GM12878 (cell line): ENCODE results near the gene SPPL3. TPM values are rescaled to one million over a fixed set of nuclear protein-coding genes. Genes with fewer than 3 reads are reported as not detected.

Source experiments
- ATAC-seq: fragments of 200-7000 bp; cut with Tn5 transposase; 3 replicates; pipeline ENCODE4 v1.9.1; 2020; ENCODE audit warnings: mild to moderate bottlenecking, moderate library complexity
- BruUV-seq: library from RNA; stranded (reverse); fragments of 400-500 nt; replicated peaks from 2 replicates; lab custom pipeline; 2021; lab: Mats Ljungman, UMichigan
- CTCF ChIA-PET: fragments of 300-600 bp; sonication (Branson Sonifier 250); formaldehyde crosslinking; extraction: SDS; loops from one replicate; lab custom pipeline; 2021; ENCODE audit warnings: inconsistent platforms; lab: Yijun Ruan, JAX
- POLR2A ChIA-PET: fragments of 350-600 bp; formaldehyde crosslinking; extraction: SDS; loops from one replicate; lab custom pipeline; 2021; ENCODE audit warnings: inconsistent platforms; lab: Charles Lee
- RAD21 ChIA-PET: fragments of 300-600 bp; sonication (Branson Sonifier 250); formaldehyde crosslinking; loops from one replicate; lab custom pipeline; 2023; ENCODE audit warnings: antibody characterized with exemption; ENCODE audit not compliant: unreplicated experiment; lab: Charles Lee
- SMC1A ChIA-PET: fragments of 300-600 bp; sonication (Branson Sonifier 250); formaldehyde crosslinking; loops from one replicate; lab custom pipeline; 2023; ENCODE audit not compliant: unreplicated experiment, uncharacterized antibody; lab: Charles Lee
- DNase-seq: peaks from one replicate; pipeline ENCODE4 v3.0.0-alpha.2; 2011; ENCODE audit warnings: low read depth, low spot score
- FAIRE-seq: peaks from 3 replicates; lab custom pipeline; 2011; peaks lifted over from hg19 to GRCh38; lab: Jason Lieb, UNC
- H2AFZ ChIP-seq: 2 replicates; pipeline ENCODE4 v1.6.0; 2011; ENCODE audit warnings: low read depth, low read length, control low read depth; ENCODE audit not compliant: control insufficient read depth
- H3K27ac ChIP-seq: 2 replicates; pipeline ENCODE4 v1.5.1; 2011; ENCODE audit warnings: control low read depth; ENCODE audit not compliant: control insufficient read depth, insufficient read depth
- H3K27me3 ChIP-seq, 2 experiments: replicated peaks in 1 of 2; 2 replicates each; pipeline versions ENCODE4 v1.6.0 to v1.6.1; 2011; ENCODE audit warnings: low read length in 1 of 2; ENCODE audit not compliant: control insufficient read depth in 2 of 2, insufficient read depth in 2 of 2
- H3K36me3 ChIP-seq, 2 experiments: 2 replicates each; pipeline ENCODE4 v1.5.1; 2011; ENCODE audit warnings: low read length in 1 of 2; ENCODE audit not compliant: control insufficient read depth in 2 of 2, insufficient read depth in 2 of 2
- H3K4me1 ChIP-seq: 2 replicates; pipeline ENCODE4 v1.6.1; 2011; ENCODE audit warnings: mild to moderate bottlenecking, low read length, moderate library complexity, mixed read lengths; ENCODE audit not compliant: control insufficient read depth, insufficient read depth
- H3K4me2 ChIP-seq: 2 replicates; pipeline ENCODE4 v1.6.0; 2011; ENCODE audit warnings: control low read depth; ENCODE audit not compliant: control insufficient read depth, insufficient read depth
- H3K4me3 ChIP-seq: fragments of 200-600 bp; sonication (generic); 2 replicates; pipeline ENCODE4 v1.5.1; 2016
- H3K79me2 ChIP-seq: 2 replicates; pipeline ENCODE4 v1.6.0; 2011; ENCODE audit warnings: low read length; ENCODE audit not compliant: control insufficient read depth, insufficient read depth
- H3K9ac ChIP-seq: 2 replicates; pipeline ENCODE4 v1.8.0; 2011; ENCODE audit warnings: low read length, control low read depth, mixed read lengths; ENCODE audit not compliant: control insufficient read depth, insufficient read depth
- H3K9me3 ChIP-seq: replicated peaks from 3 replicates; pipeline ENCODE4 v1.5.1; 2011; ENCODE audit warnings: mild to moderate bottlenecking, low read length; ENCODE audit not compliant: control insufficient read depth, insufficient read depth
- H4K20me1 ChIP-seq: 2 replicates; pipeline ENCODE4 v1.6.0; 2011; ENCODE audit not compliant: control insufficient read depth, insufficient read depth
- CEBPB ChIP-seq, 2 experiments: fragments of 150-350 bp in 1 of 2; IDR thresholded peaks; 2 replicates each; pipeline ENCODE4 v1.6.1; 2012 to 2014; ENCODE audit warnings: low read depth in 2 of 2, low read length in 2 of 2, borderline replicate concordance in 1 of 2, inconsistent platforms in 1 of 2
- IKZF2 ChIP-seq, 2 experiments: fragments of 450-650 bp; IDR thresholded peaks; 2 replicates each; pipeline ENCODE4 v1.6.1; 2017; ENCODE audit warnings: mild to moderate bottlenecking in 2 of 2, moderate library complexity in 2 of 2
- JUND ChIP-seq: IDR thresholded peaks from 2 replicates; pipeline ENCODE4 v1.6.1; 2012; ENCODE audit warnings: low read depth, mild to moderate bottlenecking, low read length, improper control_type of control experiment, moderate library complexity
- MXI1 ChIP-seq: fragments of 150-350 bp; IDR thresholded peaks from 2 replicates; pipeline ENCODE4 v1.6.1; 2011; ENCODE audit warnings: low read depth, mild to moderate bottlenecking, inconsistent platforms, low read length, improper control_type of control experiment
- NFYB ChIP-seq: IDR thresholded peaks from 2 replicates; pipeline ENCODE4 v1.6.1; 2011; ENCODE audit warnings: low read depth, mild to moderate bottlenecking, low read length, improper control_type of control experiment, moderate library complexity; ENCODE audit not compliant: insufficient read depth
- NR2C2 ChIP-seq: IDR thresholded peaks from 2 replicates; pipeline ENCODE4 v1.6.1; 2011; ENCODE audit warnings: borderline replicate concordance, low read depth; ENCODE audit not compliant: control insufficient read depth, insufficient read length
- RCOR1 ChIP-seq: conservative IDR thresholded peaks from 2 replicates; pipeline ENCODE4 v1.6.1; 2012; ENCODE audit warnings: low read depth, low read length, improper control_type of control experiment
- TCF3 ChIP-seq: IDR thresholded peaks from 2 replicates; pipeline ENCODE4 v1.6.1; 2012; ENCODE audit warnings: low read depth, mild to moderate bottlenecking, low read length, borderline replicate concordance; ENCODE audit not compliant: insufficient read depth
- ZZZ3 ChIP-seq: IDR thresholded peaks from 2 replicates; pipeline ENCODE4 v1.6.1; 2011; ENCODE audit warnings: low read depth; ENCODE audit not compliant: control insufficient read depth, insufficient read length
- WGBS: methylation state at CpG from one replicate; pipeline ENCODE4 v1.1.6; 2016; ENCODE audit warnings: low lambda C conversion rate; ENCODE audit not compliant: insufficient replicate concordance, insufficient coverage; ENCODE audit errors: missing lambda C conversion rate; 5-methylcytosine and 5-hydroxymethylcytosine counted together
- in situ Hi-C: fragments of 300-500 bp; cut with MboI; formaldehyde crosslinking; loops from 9 replicates; pipeline ENCODE4 v1.14.3; 2018; ENCODE audit warnings: mixed read lengths
- intact Hi-C: fragments of 100-400 bp; cut with micrococcal nuclease; formaldehyde crosslinking; loops from one replicate; pipeline ENCODE4 v1.14.2; 2022; ENCODE audit not compliant: unreplicated experiment
- polyA plus RNA-seq, 11 experiments: library from polyadenylated mRNA; depleted of rRNA in 4 of 11; unstranded in 6 of 11; stranded (reverse) in 5 of 11; fragments of >200 nt; fragmentation: Nextera tagmentation in 4 of 11; fragmentation: Illumina TruSeq in 1 of 11; extraction: Ambion mirVana in 4 of 11; extraction: Trizol in 1 of 11; gene quantifications; 1 replicate in 1 of 11; 2 replicates in 10 of 11; pipeline versions ENCODE4 v1.2.1 to v1.2.3, GENCODE V29; 2011 to 2016; ENCODE audit warnings: inconsistent platforms in 2 of 11, missing spikeins in 2 of 11, low read depth in 1 of 11
- total RNA-seq, 4 experiments: library from RNA; depleted of rRNA in 3 of 4; stranded (reverse); fragments of >200 nt in 3 of 4; fragmentation: Illumina TruSeq in 1 of 4; extraction: Trizol in 1 of 4; gene quantifications; 2 replicates each; pipeline versions ENCODE4 v1.2.1 to v1.2.3, GENCODE V29; 2013 to 2021
- TF ChIP-seq, protein P1 (sequence below): fragments of 450-650 bp; IDR thresholded peaks from 2 replicates; pipeline ENCODE4 v1.6.1; 2017; ENCODE audit warnings: mild to moderate bottlenecking, moderate library complexity
- TF ChIP-seq, protein P2 (sequence below): fragments of 450-650 bp; IDR thresholded peaks from 2 replicates; pipeline ENCODE4 v1.6.1; 2017; ENCODE audit warnings: low read depth, mild to moderate bottlenecking, moderate library complexity
- TF ChIP-seq, protein P3 (sequence below): fragments of 450-650 bp; IDR thresholded peaks from 2 replicates; pipeline ENCODE4 v1.6.1; 2017; ENCODE audit warnings: mild to moderate bottlenecking, low read depth, inconsistent platforms; ENCODE audit not compliant: poor library complexity, severe bottlenecking
- TF ChIP-seq, protein P4 (sequence below): IDR thresholded peaks from 2 replicates; pipeline ENCODE4 v1.6.1; 2012; ENCODE audit warnings: low read depth, low read length, improper control_type of control experiment
- TF ChIP-seq, protein P5 (sequence below): IDR thresholded peaks from 2 replicates; pipeline ENCODE4 v1.6.1; 2011; ENCODE audit warnings: low read depth, mild to moderate bottlenecking, low read length, moderate library complexity, borderline replicate concordance; ENCODE audit errors: extremely low read depth

The SPPL3 gene
- total and polyA plus RNA-seq, 10 of the 15 experiments (the other 5 are each of a cell fraction or from before 2014, with no cell fraction given), result 4.3 to 45.5 (median 11.7) TPM

DNA sequence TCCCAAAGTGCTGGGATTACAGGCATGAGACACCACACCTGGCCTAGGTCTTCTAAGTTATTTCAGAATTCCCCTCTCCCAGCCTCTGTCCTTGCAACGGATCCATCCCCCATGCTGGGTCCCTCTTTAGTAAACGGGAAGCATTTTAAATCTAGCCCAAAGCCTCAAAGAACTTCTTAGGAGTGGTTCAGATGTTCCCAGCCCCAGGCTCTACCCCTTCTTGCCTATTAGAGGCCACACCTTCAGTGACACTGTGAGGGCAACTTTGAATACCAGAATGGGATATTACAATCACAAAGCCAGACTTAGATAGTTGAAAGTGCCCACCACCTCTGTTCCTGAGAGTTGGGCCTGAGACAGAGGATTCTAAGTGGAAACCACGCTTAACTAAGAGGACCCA is 18.1 kb upstream of the SPPL3 start:
- in situ Hi-C loops, result no loop called here
- Histone ChIP-seq H3K27ac (no peak overlapping the region), H4K20me1 (no peaks in the 10 kb centered on the region), H3K9me3 (peaks cover 3% of the 10 kb centered on the region; the same call in 1 of the 3 replicates), H2AFZ (no peak overlapping the region), H3K79me2 (no peaks in the 10 kb centered on the region), H3K4me1 (no peaks in the 10 kb centered on the region), H3K27me3 (no peaks in the 10 kb centered on the region), H3K4me2 (no peak overlapping the region), H3K36me3 (no peaks in the 10 kb centered on the region), H3K9ac (no peak overlapping the region), H3K4me3 (no peak overlapping the region)
- WGBS, result 38% methylated on average over 3 of the region's 3 CpGs
- intact Hi-C loops, result no loop called here
- no peak for ATAC-seq
- no peak for FAIRE-seq
- ChIA-PET RAD21 (no interaction called here), CTCF (no interaction called here), SMC1A (no interaction called here), POLR2A (no interaction called here)
- DNase-seq, result no peak
- BruUV-seq, result no TSS peak
- TF ChIP-seq IKZF2 (IDR thresholded peaks at IDR 0.05), result no peak
- TF ChIP-seq, protein P1, sequence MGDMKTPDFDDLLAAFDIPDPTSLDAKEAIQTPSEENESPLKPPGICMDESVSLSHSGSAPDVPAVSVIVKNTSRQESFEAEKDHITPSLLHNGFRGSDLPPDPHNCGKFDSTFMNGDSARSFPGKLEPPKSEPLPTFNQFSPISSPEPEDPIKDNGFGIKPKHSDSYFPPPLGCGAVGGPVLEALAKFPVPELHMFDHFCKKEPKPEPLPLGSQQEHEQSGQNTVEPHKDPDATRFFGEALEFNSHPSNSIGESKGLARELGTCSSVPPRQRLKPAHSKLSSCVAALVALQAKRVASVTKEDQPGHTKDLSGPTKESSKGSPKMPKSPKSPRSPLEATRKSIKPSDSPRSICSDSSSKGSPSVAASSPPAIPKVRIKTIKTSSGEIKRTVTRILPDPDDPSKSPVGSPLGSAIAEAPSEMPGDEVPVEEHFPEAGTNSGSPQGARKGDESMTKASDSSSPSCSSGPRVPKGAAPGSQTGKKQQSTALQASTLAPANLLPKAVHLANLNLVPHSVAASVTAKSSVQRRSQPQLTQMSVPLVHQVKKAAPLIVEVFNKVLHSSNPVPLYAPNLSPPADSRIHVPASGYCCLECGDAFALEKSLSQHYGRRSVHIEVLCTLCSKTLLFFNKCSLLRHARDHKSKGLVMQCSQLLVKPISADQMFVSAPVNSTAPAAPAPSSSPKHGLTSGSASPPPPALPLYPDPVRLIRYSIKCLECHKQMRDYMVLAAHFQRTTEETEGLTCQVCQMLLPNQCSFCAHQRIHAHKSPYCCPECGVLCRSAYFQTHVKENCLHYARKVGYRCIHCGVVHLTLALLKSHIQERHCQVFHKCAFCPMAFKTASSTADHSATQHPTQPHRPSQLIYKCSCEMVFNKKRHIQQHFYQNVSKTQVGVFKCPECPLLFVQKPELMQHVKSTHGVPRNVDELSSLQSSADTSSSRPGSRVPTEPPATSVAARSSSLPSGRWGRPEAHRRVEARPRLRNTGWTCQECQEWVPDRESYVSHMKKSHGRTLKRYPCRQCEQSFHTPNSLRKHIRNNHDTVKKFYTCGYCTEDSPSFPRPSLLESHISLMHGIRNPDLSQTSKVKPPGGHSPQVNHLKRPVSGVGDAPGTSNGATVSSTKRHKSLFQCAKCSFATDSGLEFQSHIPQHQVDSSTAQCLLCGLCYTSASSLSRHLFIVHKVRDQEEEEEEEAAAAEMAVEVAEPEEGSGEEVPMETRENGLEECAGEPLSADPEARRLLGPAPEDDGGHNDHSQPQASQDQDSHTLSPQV, result no peak
- TF ChIP-seq, protein P2, sequence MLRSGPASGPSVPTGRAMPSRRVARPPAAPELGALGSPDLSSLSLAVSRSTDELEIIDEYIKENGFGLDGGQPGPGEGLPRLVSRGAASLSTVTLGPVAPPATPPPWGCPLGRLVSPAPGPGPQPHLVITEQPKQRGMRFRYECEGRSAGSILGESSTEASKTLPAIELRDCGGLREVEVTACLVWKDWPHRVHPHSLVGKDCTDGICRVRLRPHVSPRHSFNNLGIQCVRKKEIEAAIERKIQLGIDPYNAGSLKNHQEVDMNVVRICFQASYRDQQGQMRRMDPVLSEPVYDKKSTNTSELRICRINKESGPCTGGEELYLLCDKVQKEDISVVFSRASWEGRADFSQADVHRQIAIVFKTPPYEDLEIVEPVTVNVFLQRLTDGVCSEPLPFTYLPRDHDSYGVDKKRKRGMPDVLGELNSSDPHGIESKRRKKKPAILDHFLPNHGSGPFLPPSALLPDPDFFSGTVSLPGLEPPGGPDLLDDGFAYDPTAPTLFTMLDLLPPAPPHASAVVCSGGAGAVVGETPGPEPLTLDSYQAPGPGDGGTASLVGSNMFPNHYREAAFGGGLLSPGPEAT, result no peak
- TF ChIP-seq, protein P3, sequence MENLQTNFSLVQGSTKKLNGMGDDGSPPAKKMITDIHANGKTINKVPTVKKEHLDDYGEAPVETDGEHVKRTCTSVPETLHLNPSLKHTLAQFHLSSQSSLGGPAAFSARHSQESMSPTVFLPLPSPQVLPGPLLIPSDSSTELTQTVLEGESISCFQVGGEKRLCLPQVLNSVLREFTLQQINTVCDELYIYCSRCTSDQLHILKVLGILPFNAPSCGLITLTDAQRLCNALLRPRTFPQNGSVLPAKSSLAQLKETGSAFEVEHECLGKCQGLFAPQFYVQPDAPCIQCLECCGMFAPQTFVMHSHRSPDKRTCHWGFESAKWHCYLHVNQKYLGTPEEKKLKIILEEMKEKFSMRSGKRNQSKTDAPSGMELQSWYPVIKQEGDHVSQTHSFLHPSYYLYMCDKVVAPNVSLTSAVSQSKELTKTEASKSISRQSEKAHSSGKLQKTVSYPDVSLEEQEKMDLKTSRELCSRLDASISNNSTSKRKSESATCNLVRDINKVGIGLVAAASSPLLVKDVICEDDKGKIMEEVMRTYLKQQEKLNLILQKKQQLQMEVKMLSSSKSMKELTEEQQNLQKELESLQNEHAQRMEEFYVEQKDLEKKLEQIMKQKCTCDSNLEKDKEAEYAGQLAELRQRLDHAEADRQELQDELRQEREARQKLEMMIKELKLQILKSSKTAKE, result no peak
- no peak for TF ChIP-seq RCOR1
- no peak for TF ChIP-seq ZZZ3
- no peak for TF ChIP-seq TCF3
- TF ChIP-seq JUND, result no peak
- TF ChIP-seq, protein P4, sequence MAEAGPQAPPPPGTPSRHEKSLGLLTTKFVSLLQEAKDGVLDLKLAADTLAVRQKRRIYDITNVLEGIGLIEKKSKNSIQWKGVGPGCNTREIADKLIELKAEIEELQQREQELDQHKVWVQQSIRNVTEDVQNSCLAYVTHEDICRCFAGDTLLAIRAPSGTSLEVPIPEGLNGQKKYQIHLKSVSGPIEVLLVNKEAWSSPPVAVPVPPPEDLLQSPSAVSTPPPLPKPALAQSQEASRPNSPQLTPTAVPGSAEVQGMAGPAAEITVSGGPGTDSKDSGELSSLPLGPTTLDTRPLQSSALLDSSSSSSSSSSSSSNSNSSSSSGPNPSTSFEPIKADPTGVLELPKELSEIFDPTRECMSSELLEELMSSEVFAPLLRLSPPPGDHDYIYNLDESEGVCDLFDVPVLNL, result no peak
- no peak for TF ChIP-seq NFYB
- no peak for TF ChIP-seq CEBPB (IDR thresholded peaks at IDR 0.05; ENCODE audit: borderline replicate concordance in 1 of 2, low read depth in 2 of 2, low read length in 2 of 2)
- TF ChIP-seq NR2C2, result no peak
- TF ChIP-seq, protein P5, sequence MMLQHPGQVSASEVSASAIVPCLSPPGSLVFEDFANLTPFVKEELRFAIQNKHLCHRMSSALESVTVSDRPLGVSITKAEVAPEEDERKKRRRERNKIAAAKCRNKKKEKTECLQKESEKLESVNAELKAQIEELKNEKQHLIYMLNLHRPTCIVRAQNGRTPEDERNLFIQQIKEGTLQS, result no peak
- TF ChIP-seq MXI1, result no peak
